H1 (cell line): ENCODE results near the gene ZSCAN10. TPM values are rescaled to one million over a fixed set of nuclear protein-coding genes. Genes with fewer than 3 reads are reported as not detected.

ENCODE experiments used
- CTCF ChIA-PET: fragments of 300-600 bp; sonication (Branson Sonifier 250); formaldehyde crosslinking; loops from one replicate; lab custom pipeline; 2021; ENCODE audit not compliant: partially characterized antibody; lab: Charles Lee
- POLR2A ChIA-PET: fragments of 300-600 bp; sonication (Branson Sonifier 250); formaldehyde crosslinking; loops from one replicate; lab custom pipeline; 2021; ENCODE audit warnings: inconsistent platforms; ENCODE audit not compliant: partially characterized antibody; lab: Charles Lee
- DNase-seq, 2 experiments: peaks; one replicate each; pipeline versions ENCODE4 v3.0.0 to v3.0.0-alpha.2; 2010 to 2022; ENCODE audit warnings: low spot score in 2 of 2, low read depth in 1 of 2, mixed read lengths in 1 of 2
- FAIRE-seq: peaks from 2 replicates; lab custom pipeline; 2011; peaks lifted over from hg19 to GRCh38; lab: Jason Lieb, UNC
- H2AFZ ChIP-seq: 2 replicates; pipeline ENCODE4 v1.8.1; 2012; ENCODE audit warnings: low read length, inconsistent platforms
- H2AK5ac ChIP-seq: 2 replicates; pipeline ENCODE4 v1.6.1; 2013; ENCODE audit warnings: low read depth, low read length
- H2BK120ac ChIP-seq: replicated peaks from 2 replicates; pipeline ENCODE3; 2013; ENCODE audit warnings: low read depth, low read length, inconsistent platforms
- H2BK12ac ChIP-seq: 2 replicates; pipeline ENCODE4 v1.6.1; 2013; ENCODE audit warnings: low read depth, low read length
- H2BK15ac ChIP-seq: 2 replicates; pipeline ENCODE4 v1.6.1; 2013; ENCODE audit warnings: low read length
- H2BK20ac ChIP-seq: 2 replicates; pipeline ENCODE4 v1.6.1; 2013; ENCODE audit warnings: low read length
- H2BK5ac ChIP-seq: 2 replicates; pipeline ENCODE4 v1.6.1; 2013; ENCODE audit warnings: low read depth, low read length
- H3K14ac ChIP-seq: 2 replicates; pipeline ENCODE4 v1.6.1; 2013; ENCODE audit warnings: inconsistent platforms; ENCODE audit not compliant: insufficient read length
- H3K18ac ChIP-seq: 2 replicates; pipeline ENCODE4 v1.6.1; 2013; ENCODE audit warnings: low read length; ENCODE audit errors: extremely low read depth
- H3K23ac ChIP-seq: 2 replicates; pipeline ENCODE4 v1.6.1; 2013; ENCODE audit warnings: inconsistent platforms; ENCODE audit not compliant: insufficient read length
- H3K23me2 ChIP-seq: 2 replicates; pipeline ENCODE4 v1.6.1; 2013; ENCODE audit warnings: low read depth, low read length
- H3K27ac ChIP-seq: 2 replicates; pipeline ENCODE4 v1.6.1; 2011; ENCODE audit warnings: low read depth, low read length, inconsistent platforms
- H3K27me3 ChIP-seq, 4 experiments: replicated peaks in 1 of 4; 1 replicate in 1 of 4; 2 replicates in 3 of 4; pipeline versions ENCODE4 v1.6.1 to v1.8.1; 2011 to 2013; ENCODE audit warnings: low read length in 3 of 4, mild to moderate bottlenecking in 3 of 4, inconsistent platforms in 2 of 4, mixed read lengths in 2 of 4, moderate library complexity in 1 of 4; ENCODE audit not compliant: control insufficient read depth in 3 of 4, insufficient read depth in 3 of 4; ENCODE audit errors: extremely low read depth in 1 of 4
- H3K36me3 ChIP-seq, 4 experiments: 2 replicates each; pipeline versions ENCODE4 v1.6.1 to v1.8.1; 2011 to 2013; ENCODE audit warnings: mild to moderate bottlenecking in 4 of 4, low read length in 3 of 4, moderate library complexity in 2 of 4, control low read depth in 1 of 4, inconsistent platforms in 1 of 4; ENCODE audit not compliant: insufficient read depth in 4 of 4, control insufficient read depth in 2 of 4
- H3K4ac ChIP-seq: replicated peaks from 2 replicates; pipeline ENCODE3; 2013; ENCODE audit warnings: low read length, low read depth, mixed read lengths, inconsistent platforms; ENCODE audit not compliant: insufficient read length
- H3K4me1 ChIP-seq, 4 experiments: replicated peaks in 1 of 4; 1 replicate in 1 of 4; 2 replicates in 3 of 4; pipeline versions ENCODE4 v1.6.1 to v1.8.1; 2011 to 2013; ENCODE audit warnings: low read length in 3 of 4, inconsistent platforms in 2 of 4, mixed read lengths in 1 of 4; ENCODE audit not compliant: insufficient read depth in 4 of 4, control insufficient read depth in 3 of 4
- H3K4me2 ChIP-seq, 2 experiments: 2 replicates each; pipeline versions ENCODE4 v1.6.1 to v1.8.1; 2011 to 2013; ENCODE audit warnings: low read depth in 2 of 2, low read length in 2 of 2, control low read depth in 1 of 2, inconsistent platforms in 1 of 2, mild to moderate bottlenecking in 1 of 2; ENCODE audit not compliant: insufficient read depth in 1 of 2
- H3K4me3 ChIP-seq, 4 experiments: fragments of 200-600, 300-600 bp in 1 of 4; sonication (generic), shearing (Covaris generic), sonication (Bioruptor Twin) in 1 of 4; 2 replicates each; pipeline versions ENCODE4 v1.5.1 to v1.8.1; 2011 to 2016; ENCODE audit warnings: low read length in 4 of 4, low read depth in 3 of 4, control low read depth in 2 of 4, inconsistent platforms in 2 of 4, mild to moderate bottlenecking in 2 of 4, mixed read lengths in 1 of 4, moderate library complexity in 1 of 4; ENCODE audit not compliant: insufficient read depth in 2 of 4; ENCODE audit errors: extremely low read depth in 1 of 4
- H3K56ac ChIP-seq: replicated peaks from 2 replicates; pipeline ENCODE3; 2013; ENCODE audit warnings: low read depth, mild to moderate bottlenecking, mixed read lengths, low read length, inconsistent platforms; ENCODE audit not compliant: insufficient read length
- H3K79me1 ChIP-seq: 2 replicates; pipeline ENCODE4 v1.6.1; 2013; ENCODE audit warnings: low read depth, low read length, control low read depth
- H3K79me2 ChIP-seq, 2 experiments: 2 replicates each; pipeline versions ENCODE4 v1.6.1 to v1.8.1; 2012 to 2013; ENCODE audit warnings: low read length in 2 of 2, mild to moderate bottlenecking in 2 of 2, inconsistent platforms in 1 of 2; ENCODE audit not compliant: insufficient read depth in 2 of 2, control insufficient read depth in 1 of 2
- H3K9ac ChIP-seq, 4 experiments: replicated peaks in 1 of 4; 1 replicate in 1 of 4; 2 replicates in 3 of 4; pipeline versions ENCODE4 v1.6.1 to v1.8.1; 2011 to 2013; ENCODE audit warnings: low read depth in 3 of 4, low read length in 3 of 4, control low read depth in 2 of 4, mild to moderate bottlenecking in 2 of 4, moderate library complexity in 2 of 4, inconsistent platforms in 1 of 4; ENCODE audit errors: extremely low read depth in 1 of 4
- H3K9me3 ChIP-seq, 2 experiments: 2 replicates each; pipeline versions ENCODE4 v1.6.1 to v1.8.1; 2012 to 2013; ENCODE audit warnings: mild to moderate bottlenecking in 2 of 2, moderate library complexity in 2 of 2, control low read depth in 1 of 2, inconsistent platforms in 1 of 2, low read depth in 1 of 2, low read length in 1 of 2, mixed read lengths in 1 of 2; ENCODE audit not compliant: insufficient read depth in 2 of 2
- H4K20me1 ChIP-seq, 2 experiments: replicated peaks in 1 of 2; 2 replicates each; pipeline versions ENCODE3 to v1.8.1; 2011 to 2013; ENCODE audit warnings: inconsistent platforms in 2 of 2, low read length in 2 of 2, mild to moderate bottlenecking in 1 of 2; ENCODE audit not compliant: insufficient read depth in 2 of 2, control insufficient read depth in 1 of 2
- H4K5ac ChIP-seq: 2 replicates; pipeline ENCODE4 v1.6.1; 2013; ENCODE audit warnings: low read length, low read depth, mixed read lengths, inconsistent platforms; ENCODE audit not compliant: insufficient read length
- H4K8ac ChIP-seq: 2 replicates; pipeline ENCODE4 v1.8.0; 2013; ENCODE audit warnings: mild to moderate bottlenecking, moderate library complexity, low read length, inconsistent platforms; ENCODE audit not compliant: insufficient read depth; ENCODE audit errors: extremely low read depth
- H4K91ac ChIP-seq: replicated peaks from 2 replicates; pipeline ENCODE3; 2013; ENCODE audit warnings: low read length, mixed read lengths, inconsistent platforms; ENCODE audit not compliant: insufficient read length
- EGR1 ChIP-seq: IDR thresholded peaks from 2 replicates; pipeline ENCODE4 v1.6.1; 2011; ENCODE audit warnings: low read depth, low read length, borderline replicate concordance
- MAFK ChIP-seq: IDR thresholded peaks from 2 replicates; pipeline ENCODE4 v1.6.1; 2012; ENCODE audit warnings: low read depth, mild to moderate bottlenecking, improper control_type of control experiment, low read length
- SIN3A ChIP-seq, 2 experiments: IDR thresholded peaks in 1 of 2; conservative IDR thresholded peaks in 1 of 2; 2 replicates each; pipeline ENCODE4 v1.6.1; 2011 to 2012; ENCODE audit warnings: low read length in 2 of 2, improper control_type of control experiment in 1 of 2, low read depth in 1 of 2, mild to moderate bottlenecking in 1 of 2
- SIRT6 ChIP-seq: IDR thresholded peaks from one replicate; pipeline ENCODE4 v1.7.1; 2012; ENCODE audit warnings: low read length, inconsistent platforms
- TCF12 ChIP-seq: IDR thresholded peaks from 2 replicates; pipeline ENCODE4 v1.6.1; 2011; ENCODE audit warnings: low read depth, mild to moderate bottlenecking, low read length
- ZNF274 ChIP-seq: IDR thresholded peaks from 2 replicates; pipeline ENCODE4 v1.7.0; 2012; ENCODE audit warnings: low read length, borderline replicate concordance; ENCODE audit errors: extremely low read depth
- WGBS, 2 experiments: shearing (Covaris generic) in 1 of 2; methylation state at CpG; one replicate each; pipeline versions ENCODE4 v1.1.6 to v1.1.7; 2013 to 2015; ENCODE audit warnings: low lambda C conversion rate in 2 of 2, mixed read lengths in 2 of 2, inconsistent platforms in 1 of 2, low coverage in 1 of 2, missing lambda C conversion rate in 1 of 2; ENCODE audit not compliant: insufficient replicate concordance in 2 of 2, insufficient coverage in 1 of 2, insufficient read length in 1 of 2; ENCODE audit errors: extremely low coverage in 1 of 2, missing lambda C conversion rate in 1 of 2; 5-methylcytosine and 5-hydroxymethylcytosine counted together
- polyA plus RNA-seq, 7 experiments: library from polyadenylated mRNA; depleted of rRNA in 3 of 7; stranded (reverse) in 5 of 7; unstranded in 2 of 7; fragments of >200 nt in 5 of 7; fragments of 200-250 nt in 2 of 7; gene quantifications; 1 replicate in 5 of 7; 2 replicates in 1 of 7; 4 replicates in 1 of 7; pipeline versions ENCODE4 v1.2.1 to v1.2.3, GENCODE V29; 2011 to 2013; ENCODE audit warnings: missing spikeins in 2 of 7, mixed read lengths in 2 of 7
- total RNA-seq: library from RNA; stranded (reverse); fragmentation: NEBNext Ultra II Directional; extraction: Animal tissue kit (Norgen Biotek cat#: 25700); gene quantifications from 2 replicates; pipeline ENCODE4 v1.2.1, GENCODE V29; 2021

ZSCAN10 gene
- total and polyA plus RNA-seq, 2 of the 8 experiments (the other 6 are each of a cell fraction or from before 2014, with no cell fraction given) = 209 to 314 TPM

GRCh38 chr16:3051009-3051408 is 48.1 kb downstream of the ZSCAN10 start:
- no peak overlapping the region for H2BK5ac ChIP-seq
- H3K27ac ChIP-seq = no peak overlapping the region
- no peak overlapping the region for H3K23ac ChIP-seq
- no peak overlapping the region for H2BK120ac ChIP-seq
- H3K4ac ChIP-seq = no peak overlapping the region
- no peak overlapping the region for H2BK15ac ChIP-seq
- ChIA-PET CTCF (interaction anchor here (0.9 to 7.4 kb wide), 5 partner anchors 9 to 26 kb away, joined by 3 to 117 read pairs (median 7); no protein-coding TSS in a partner anchor), POLR2A (interaction anchor here (0.7 to 6.1 kb wide), 10 partner anchors 13 to 81 kb away, joined by 3 to 94 read pairs (median 4); partner anchors contain the start of genes BICDL2, HCFC1R1, PAQR4 and THOC6)
- peaks cover 0 to 8% (median 3%) of the 10 kb centered on the region in 4 experiments; a peak in 6 of 7 replicates for H3K27me3 ChIP-seq
- H3K36me3 ChIP-seq = no peaks in the 10 kb centered on the region; a peak in 1 of 8 replicates
- DNase-seq (no peak), FAIRE-seq (no peak)
- no peak overlapping the region for H3K4me2 ChIP-seq
- peaks cover 6% of the 10 kb centered on the region; the same call in 1 of the 2 replicates for H3K23me2 ChIP-seq
- no peak overlapping the region for H4K8ac ChIP-seq
- H2BK12ac ChIP-seq = no peak overlapping the region
- H3K9me3 ChIP-seq = no peaks in the 10 kb centered on the region
- H3K4me3 ChIP-seq = no peak overlapping the region
- no peak overlapping the region for H3K9ac ChIP-seq
- no peak overlapping the region for H4K91ac ChIP-seq
- H4K5ac ChIP-seq = no peak overlapping the region
- H3K79me1 ChIP-seq = no peaks in the 10 kb centered on the region
- peaks cover 0 to 18% of the 10 kb centered on the region in 2 experiments for H4K20me1 ChIP-seq
- H3K79me2 ChIP-seq = no peaks in the 10 kb centered on the region
- H3K56ac ChIP-seq = no peak overlapping the region
- H3K18ac ChIP-seq = no peak overlapping the region
- no peak overlapping the region for H2BK20ac ChIP-seq
- no peak overlapping the region for H2AK5ac ChIP-seq
- TF ChIP-seq EGR1 = no peak
- no peak for TF ChIP-seq SIRT6
- TF ChIP-seq MAFK = no peak
- no peak for TF ChIP-seq SIN3A (conservative IDR thresholded peaks at IDR 0.05 in 1 of 2, IDR thresholded peaks at IDR 0.05 in 1 of 2; ENCODE audit: low read depth in 1 of 2, low read length in 2 of 2)
- no peak for TF ChIP-seq ZNF274
- no peak for TF ChIP-seq TCF12
- 86 to 100% methylated on average over 1 to 4 of the region's 4 CpGs for WGBS, 2 experiments
- H2AFZ ChIP-seq = no peak overlapping the region
- H3K14ac ChIP-seq = no peak overlapping the region
- H3K4me1 ChIP-seq = peaks cover 0 to 7% (median 4%) of the 10 kb centered on the region in 4 experiments; a peak in 3 of 7 replicates
